Smooth muscle cell of the brain vasculature (primary cell): ENCODE results near the gene FARP1.

ENCODE experiments used
- DNase-seq: peaks from one replicate; pipeline ENCODE4 v3.0.0-alpha.2; 2012; ENCODE audit warnings: low read depth, low spot score

Gene FARP1

DNA sequence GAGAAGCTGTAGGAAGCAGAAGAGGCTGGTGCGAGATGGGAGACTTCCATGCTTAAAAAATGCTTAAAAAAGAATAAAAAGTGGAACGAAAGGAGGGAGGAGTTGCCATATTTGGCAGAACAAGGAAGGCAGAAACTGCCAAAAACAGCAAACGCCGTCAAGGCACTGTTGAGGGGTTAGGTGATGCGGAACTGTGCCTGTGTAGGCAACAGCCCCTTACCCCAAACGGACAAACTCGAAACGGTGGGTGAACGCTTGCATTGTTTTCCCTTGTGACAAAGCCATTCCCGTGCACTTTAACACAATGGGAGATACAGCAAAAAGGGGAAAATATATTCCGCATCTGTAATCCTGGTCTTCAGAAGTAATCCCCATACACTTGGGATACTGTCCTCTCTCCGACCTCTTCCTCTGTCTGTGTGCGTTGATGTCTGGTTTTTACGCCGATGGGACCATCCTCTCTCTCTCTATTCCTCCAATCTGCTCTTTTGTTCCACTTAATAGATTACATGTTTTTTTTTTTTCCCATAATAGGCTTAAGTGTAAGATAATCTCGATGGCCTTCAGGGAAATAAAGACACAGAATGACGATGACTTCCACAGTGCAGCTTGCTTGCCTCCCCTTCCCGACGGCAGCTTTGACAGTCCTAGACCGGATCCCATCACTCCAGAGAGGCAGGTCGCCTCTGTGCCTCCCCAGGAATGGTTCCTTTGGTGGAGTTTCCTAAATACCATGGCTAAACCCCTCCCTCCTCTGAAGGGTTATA, 166.9 kb downstream of the FARP1 start:
- DNase-seq, result no peak

- DNase-seq, result no peak
Measured at GRCh38 chr13:98310485-98311199, 167.7 kb downstream of the FARP1 start.

DNA sequence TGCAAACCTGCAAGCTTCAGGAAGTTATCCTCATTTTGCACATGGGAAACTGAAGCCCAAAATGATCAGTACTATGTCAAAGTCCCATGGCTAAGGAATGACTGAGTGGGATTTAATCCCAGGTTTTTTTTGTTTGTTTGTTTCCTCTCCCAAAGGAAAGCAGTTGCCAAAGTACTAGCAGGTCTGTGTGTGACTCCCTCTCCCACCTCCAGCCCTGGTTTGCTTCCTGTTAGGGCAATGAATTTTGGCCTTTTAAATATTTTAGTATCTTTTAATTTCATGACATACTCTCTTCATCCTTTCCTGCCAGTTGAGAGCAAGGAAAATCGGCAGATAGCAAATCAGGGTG, 168.3 kb downstream of the FARP1 start:
- no peak for DNase-seq

- DNase-seq, result no peak
Measured at GRCh38 chr13:98312606-98313005, 169.7 kb downstream of the FARP1 start.

DNA sequence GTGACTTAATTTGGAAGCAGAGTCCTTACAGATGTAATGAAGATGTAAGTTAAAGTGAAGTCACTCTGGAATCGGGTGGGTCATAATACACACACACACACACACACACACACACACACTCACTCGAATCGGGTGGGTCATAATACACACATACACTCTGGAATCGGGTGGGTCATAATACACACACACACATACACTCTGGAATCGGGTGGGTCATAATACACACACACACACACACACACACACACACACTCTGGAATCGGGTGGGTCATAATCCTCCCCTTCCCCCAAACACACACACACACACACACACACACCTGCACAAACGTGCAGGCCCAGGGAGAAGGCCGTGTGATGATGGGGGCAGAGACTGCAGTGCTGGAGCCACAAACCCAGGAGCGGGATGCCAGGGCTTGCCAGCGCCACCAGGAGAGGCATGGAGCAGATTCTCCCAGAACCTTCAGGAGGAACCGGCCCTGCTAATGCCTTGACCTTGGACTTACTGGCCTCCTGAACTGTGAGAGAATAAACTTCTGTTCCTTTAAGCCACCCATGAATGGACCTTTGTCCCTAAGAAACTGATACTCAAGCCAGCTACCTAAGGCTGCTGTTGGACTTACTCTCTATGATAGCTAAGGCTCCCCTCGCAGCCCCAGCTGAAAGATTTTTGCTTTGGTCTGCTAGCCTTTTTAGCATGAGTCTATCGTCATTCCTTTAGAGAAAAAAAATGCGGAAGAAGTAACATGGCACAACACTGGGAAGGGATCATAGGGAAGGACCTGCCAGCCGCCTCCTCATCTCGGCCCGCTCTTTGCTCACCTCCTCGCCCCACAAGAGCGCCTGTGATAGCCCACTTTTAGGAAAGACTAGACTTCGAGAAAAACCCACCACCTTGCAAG, 170.4 kb downstream of the FARP1 start:
- DNase-seq, result no peak

GRCh38 chr13:98313922-98314292, 171.0 kb downstream of the FARP1 start:
- no peak for DNase-seq

DNA sequence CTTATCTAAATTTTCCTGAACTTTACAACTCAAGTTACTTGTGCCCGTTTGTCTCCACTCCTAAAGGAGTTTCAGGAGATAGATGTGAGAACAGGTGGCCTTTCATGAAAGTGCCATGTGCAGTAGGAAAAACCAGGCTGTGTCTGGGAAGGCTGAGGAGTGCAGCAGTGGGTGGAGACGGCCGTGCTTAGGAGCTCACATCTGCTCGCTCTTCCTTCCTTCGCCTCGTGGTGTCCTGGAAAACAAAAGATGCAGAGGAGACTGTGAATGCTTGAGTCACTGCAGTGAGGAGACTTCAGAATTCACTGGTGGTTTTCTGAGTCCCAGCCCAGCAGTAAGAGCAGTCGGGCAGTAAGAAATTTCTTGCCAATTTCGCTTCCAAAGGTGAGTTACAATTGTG, 172.6 kb downstream of the FARP1 start:
- DNase-seq, result no peak

DNA sequence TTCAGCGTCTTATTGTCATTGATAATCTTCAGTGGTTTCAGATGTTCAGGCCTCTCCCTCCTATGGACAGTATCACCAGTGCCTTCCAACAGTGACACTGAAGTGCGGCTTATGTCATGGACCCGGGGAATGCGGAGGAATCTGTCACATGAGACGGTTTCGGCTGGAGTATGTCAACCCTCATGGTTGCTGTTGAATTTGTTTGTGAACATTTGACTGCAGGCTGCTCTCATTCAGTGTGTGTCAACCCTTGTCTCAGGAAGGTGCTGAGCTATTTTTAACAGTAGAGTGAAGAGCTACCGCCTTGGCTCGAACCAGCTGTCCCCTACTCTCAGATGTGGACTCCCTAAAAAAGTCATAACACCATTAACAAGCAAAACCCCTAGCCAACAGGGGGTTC, 173.0 kb downstream of the FARP1 start:
- DNase-seq, result no peak

GRCh38 chr13:98317573-98318171, 174.8 kb downstream of the FARP1 start:
- DNase-seq, result no peak

- DNase-seq, result no peak
Measured at GRCh38 chr13:98318263-98318878, 175.5 kb downstream of the FARP1 start.

GRCh38 chr13:98320561-98321105, 177.7 kb downstream of the FARP1 start:
- no peak for DNase-seq

- DNase-seq, result no peak
Measured at GRCh38 chr13:98321395-98321794, 178.5 kb downstream of the FARP1 start.

DNA sequence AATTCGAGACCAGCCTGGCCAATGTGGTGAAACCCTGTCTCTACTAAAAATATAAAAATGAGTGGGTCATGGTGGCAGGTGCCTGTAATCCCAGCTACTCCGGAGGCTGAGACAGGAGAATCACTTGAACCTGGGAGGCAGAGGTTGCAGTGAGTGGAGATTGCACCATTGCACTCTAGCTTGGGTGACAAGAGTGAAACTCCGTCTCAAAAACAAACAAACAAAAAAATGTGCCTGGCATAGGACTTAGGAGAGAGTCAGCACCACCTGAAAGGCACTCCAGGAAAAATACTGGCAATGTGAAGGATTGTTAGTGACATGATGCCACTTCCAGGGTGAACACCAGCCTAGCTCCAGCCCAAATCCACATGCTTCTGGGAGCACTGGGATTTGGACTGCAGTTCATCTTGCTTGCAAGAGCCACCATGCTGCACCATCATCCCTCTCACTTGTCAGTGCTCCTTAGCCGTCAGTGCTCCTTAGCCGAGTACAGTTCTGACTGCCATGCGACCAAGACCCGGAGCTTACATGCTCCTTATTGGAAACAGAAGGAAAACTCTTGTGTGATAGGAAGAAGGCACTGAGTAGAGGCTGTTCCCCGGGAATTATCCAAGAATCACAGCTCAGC, 179.3 kb downstream of the FARP1 start:
- no peak for DNase-seq

DNA sequence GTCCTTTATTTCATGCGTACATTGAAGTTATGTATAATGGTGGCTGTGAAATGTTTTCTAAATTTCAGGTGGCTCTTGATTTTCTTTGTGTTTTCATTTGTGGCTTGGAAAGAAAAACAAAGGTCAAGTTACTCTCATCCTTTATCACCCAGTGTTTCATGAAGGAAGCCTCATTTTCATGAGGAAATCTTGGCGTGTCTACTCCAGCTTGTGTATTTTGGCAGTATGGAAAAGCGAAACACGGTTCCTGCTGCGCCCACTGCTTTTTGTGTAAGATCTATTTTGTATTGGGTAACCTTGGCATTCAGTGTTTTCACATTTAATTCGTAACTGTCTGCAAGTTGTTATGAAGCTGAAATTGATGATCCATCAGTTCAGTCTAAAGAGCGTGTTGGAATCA, 181.2 kb downstream of the FARP1 start:
- peak; percentile 80 for DNase-seq

- DNase-seq, result no peak
Measured at GRCh38 chr13:98325724-98326123, 182.8 kb downstream of the FARP1 start.

DNA sequence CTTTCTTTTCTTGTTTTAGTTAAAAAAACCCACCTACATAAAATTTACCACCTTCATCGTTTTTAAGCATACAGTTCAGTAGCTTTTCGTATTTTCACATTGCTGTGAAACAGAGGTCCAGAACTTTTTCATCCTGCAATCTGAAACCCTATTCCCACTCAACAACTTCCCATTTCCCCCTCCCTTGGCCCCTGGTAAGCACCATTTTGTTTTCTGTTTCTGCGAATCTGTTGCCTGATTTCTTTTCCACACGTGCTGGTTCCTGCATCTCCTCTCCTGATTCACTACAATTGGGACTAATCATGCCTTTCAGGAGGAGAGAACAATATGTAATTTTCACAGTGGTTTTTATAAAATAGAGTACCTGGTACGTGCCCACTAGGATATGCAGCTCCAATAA, 183.4 kb downstream of the FARP1 start:
- DNase-seq, result no peak

DNA sequence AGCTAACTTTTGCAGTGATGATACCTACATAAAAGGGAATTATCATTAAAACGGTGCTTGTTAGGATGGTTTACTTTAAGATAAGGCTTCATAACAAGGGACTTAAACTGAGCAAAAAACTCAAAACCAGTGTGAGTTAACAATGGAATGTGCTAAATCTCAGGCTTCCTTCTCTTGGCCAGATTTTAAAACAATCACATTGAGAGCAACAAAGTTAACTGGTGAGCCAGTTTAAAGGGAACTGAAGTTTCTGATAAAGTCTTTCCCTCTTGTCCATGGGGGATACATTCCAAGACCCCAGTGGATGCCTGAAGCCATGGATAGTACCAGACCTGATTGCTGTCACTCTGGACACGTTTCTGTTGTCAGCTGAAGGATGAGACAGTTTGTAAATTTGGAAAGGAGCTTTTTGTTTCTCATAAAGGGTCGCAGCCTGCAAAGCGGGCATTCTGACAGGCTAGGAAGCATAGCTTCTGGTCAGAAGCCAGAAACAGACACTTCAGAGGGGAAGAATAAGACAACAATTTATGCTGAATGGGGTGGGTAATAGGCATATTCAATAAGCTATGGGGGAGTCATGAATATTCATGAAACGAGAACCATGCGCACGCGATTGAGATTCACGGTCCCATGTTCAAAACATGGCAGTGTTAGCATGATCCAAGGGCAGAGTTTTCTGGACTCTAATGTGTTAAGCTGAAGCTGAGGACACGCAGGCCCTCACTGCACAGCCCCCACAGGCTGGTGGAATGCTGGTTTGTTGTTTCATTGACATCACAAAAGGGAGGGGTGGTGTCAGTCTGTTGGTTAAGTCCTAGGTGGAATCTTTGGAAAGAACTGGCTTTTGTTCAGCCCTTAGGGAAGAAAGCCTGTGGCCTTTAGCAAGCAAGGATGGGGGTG, 184.7 kb downstream of the FARP1 start:
- peak; percentile 37 for DNase-seq

- DNase-seq, result no peak
Measured at GRCh38 chr13:98328511-98328910, 185.6 kb downstream of the FARP1 start.

DNA sequence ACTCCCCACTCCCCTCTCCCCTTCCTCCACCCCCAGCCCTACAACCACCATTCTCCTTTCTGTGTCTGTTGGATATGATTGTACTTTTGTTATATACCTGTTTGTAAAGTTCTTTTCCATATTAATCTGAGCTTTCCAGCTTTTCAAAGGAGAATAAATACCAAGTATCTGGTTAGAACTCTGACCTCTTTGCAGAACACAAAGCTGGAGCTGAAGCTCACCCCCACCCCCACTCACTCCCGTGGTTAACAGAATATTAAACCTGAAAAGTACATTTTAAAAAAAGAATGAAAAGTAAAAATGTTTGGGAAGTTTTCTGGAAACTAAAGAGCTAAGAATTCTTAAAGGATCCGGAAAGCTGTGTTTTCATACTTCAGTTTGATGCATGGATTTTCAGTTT, 189.3 kb downstream of the FARP1 start:
- no peak for DNase-seq

DNA sequence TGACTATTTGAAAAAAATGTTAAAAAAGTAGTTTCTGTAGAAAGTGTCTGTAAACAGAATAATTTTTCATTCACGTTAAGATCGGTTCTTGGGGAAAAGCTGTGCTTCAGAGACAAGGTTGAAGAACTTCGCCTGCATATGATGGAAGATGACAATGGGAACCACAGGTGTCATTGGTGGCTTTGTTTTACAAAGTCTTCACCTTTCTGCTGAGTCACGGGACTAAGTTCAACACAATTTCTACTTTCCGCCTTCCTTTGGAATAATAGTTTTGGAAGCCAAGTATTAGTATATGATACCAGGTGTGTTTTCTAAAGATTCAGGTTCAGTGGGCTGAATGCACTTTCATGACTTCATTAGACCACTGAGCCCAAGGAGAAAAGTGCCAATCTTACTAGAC, 189.8 kb downstream of the FARP1 start:
- no peak for DNase-seq
